AG09309 (cell line): ENCODE results near the gene E2F2.

Experiments
- DNase-seq: peaks from one replicate; pipeline ENCODE4 v3.0.0-alpha.2; 2010; ENCODE audit warnings: low read depth
- H3K4me3 ChIP-seq: 2 replicates; pipeline ENCODE4 v1.5.1; 2011; ENCODE audit warnings: mild to moderate bottlenecking, low read depth, low read length, moderate library complexity; ENCODE audit not compliant: control insufficient read depth
- CTCF ChIP-seq: IDR thresholded peaks from 2 replicates; pipeline ENCODE4 v1.5.1; 2011; ENCODE audit warnings: mild to moderate bottlenecking, low read depth, low read length, inconsistent platforms; ENCODE audit not compliant: insufficient read depth, control insufficient read depth; ENCODE audit errors: missing control alignments

E2F2 gene

GRCh38 chr1:23466423-23466989 is 64.5 kb downstream of the E2F2 start:
- no peak for DNase-seq
- TF ChIP-seq CTCF: no peak
- no peak overlapping the region for H3K4me3 ChIP-seq

- no peak for DNase-seq
- H3K4me3 ChIP-seq: no peak overlapping the region
- no peak for TF ChIP-seq CTCF
Measured at GRCh38 chr1:23463286-23463685, 67.7 kb downstream of the E2F2 start.

- H3K4me3 ChIP-seq: no peak overlapping the region
- no peak for TF ChIP-seq CTCF
- DNase-seq: no peak
Measured at GRCh38 chr1:23462766-23463165, 68.3 kb downstream of the E2F2 start.

- TF ChIP-seq CTCF: no peak
- DNase-seq: no peak
- H3K4me3 ChIP-seq: no peak overlapping the region
Measured at GRCh38 chr1:23461050-23461449, 70.0 kb downstream of the E2F2 start.

- H3K4me3 ChIP-seq: no peak overlapping the region
- TF ChIP-seq CTCF: no peak
- no peak for DNase-seq
Measured at GRCh38 chr1:23460519-23460918, 70.5 kb downstream of the E2F2 start.

- no peak overlapping the region for H3K4me3 ChIP-seq
- no peak for DNase-seq
- TF ChIP-seq CTCF: no peak
Measured at GRCh38 chr1:23459338-23459757, 71.7 kb downstream of the E2F2 start.
